ENCODE data around the gene KLHL12.

KLHL12 gene

GRCh38 chr1:202926581-202927491 lies at the start of gene KLHL12:
Gene KLHL12 (minus strand): TSS chr1:202927234. CDS start chr1:202925162, 2,072 bp downstream.
- H3K9me3 Mint-ChIP-seq = no peaks in the 10 kb centered on the region
- H3K4me1 Mint-ChIP-seq = peaks cover 28% of the 10 kb centered on the region
- peaks cover 7% of the 10 kb centered on the region for H3K27me3 Mint-ChIP-seq
- DNase-seq = peak; percentile 96
- H3K36me3 Mint-ChIP-seq = peaks cover 9% of the 10 kb centered on the region
- H3K27ac Mint-ChIP-seq = peak within 1 kb of the TSS; percentile 96
- CTCF ChIA-PET = interaction anchor here (0.6 to 1.0 kb wide), 4 partner anchors 12 to 353 kb away, joined by 3 to 8 read pairs (median 3); no protein-coding TSS in a partner anchor
- peak within 1 kb of the TSS; percentile 90 for H3K4me3 Mint-ChIP-seq

- CTCF ChIA-PET = no interaction called here
- Mint-ChIP-seq H3K36me3 (no peaks in the 10 kb centered on the region), H3K27me3 (peaks cover 46% of the 10 kb centered on the region), H3K4me3 (no peak overlapping the region), H3K9me3 (no peaks in the 10 kb centered on the region), H3K4me1 (no peaks in the 10 kb centered on the region), H3K27ac (no peak overlapping the region)
- no peak for DNase-seq
Measured at GRCh38 chr1:202976633-202977032, 49.6 kb upstream of the KLHL12 start.

GRCh38 chr1:202974856-202975255 lies 47.8 kb upstream of the KLHL12 start:
- H3K9me3 Mint-ChIP-seq = no peaks in the 10 kb centered on the region
- CTCF ChIA-PET = no interaction called here
- no peak overlapping the region for H3K4me3 Mint-ChIP-seq
- H3K4me1 Mint-ChIP-seq = no peaks in the 10 kb centered on the region
- no peaks in the 10 kb centered on the region for H3K36me3 Mint-ChIP-seq
- H3K27ac Mint-ChIP-seq = no peak overlapping the region
- DNase-seq = no peak
- peaks cover 46% of the 10 kb centered on the region for H3K27me3 Mint-ChIP-seq

GRCh38 chr1:202972046-202972445 lies 45.0 kb upstream of the KLHL12 start:
- no peak for DNase-seq
- H3K4me1 Mint-ChIP-seq = peaks cover 18% of the 10 kb centered on the region
- H3K4me3 Mint-ChIP-seq = no peak overlapping the region
- no peaks in the 10 kb centered on the region for H3K36me3 Mint-ChIP-seq
- CTCF ChIA-PET = interaction anchor here (0.6 to 1.7 kb wide), 2 partner anchors 23 to 178 kb away, joined by 3 to 4 read pairs; no protein-coding TSS in a partner anchor
- H3K9me3 Mint-ChIP-seq = no peaks in the 10 kb centered on the region
- no peak overlapping the region for H3K27ac Mint-ChIP-seq
- peaks cover 27% of the 10 kb centered on the region for H3K27me3 Mint-ChIP-seq

GRCh38 chr1:202968895-202969295 lies 41.9 kb upstream of the KLHL12 start:
- H3K27me3 Mint-ChIP-seq = peaks cover 7% of the 10 kb centered on the region
- DNase-seq = peak; percentile 52
- H3K9me3 Mint-ChIP-seq = no peaks in the 10 kb centered on the region
- peak overlapping the region; percentile 95 for H3K27ac Mint-ChIP-seq
- H3K4me1 Mint-ChIP-seq = peaks cover 37% of the 10 kb centered on the region
- no peak overlapping the region for H3K4me3 Mint-ChIP-seq
- H3K36me3 Mint-ChIP-seq = peaks cover 6% of the 10 kb centered on the region
- CTCF ChIA-PET = interaction anchor here (0.8 to 1.8 kb wide), 6 partner anchors 9 to 218 kb away, joined by 3 to 10 read pairs (median 4); no protein-coding TSS in a partner anchor

- Mint-ChIP-seq H3K4me1 (peaks cover 37% of the 10 kb centered on the region), H3K4me3 (peak overlapping the region; percentile 84), H3K27me3 (peaks cover 7% of the 10 kb centered on the region), H3K36me3 (peaks cover 8% of the 10 kb centered on the region), H3K27ac (peak overlapping the region; percentile 95), H3K9me3 (no peaks in the 10 kb centered on the region)
- DNase-seq = no peak
- CTCF ChIA-PET = interaction anchor here (0.6 to 1.8 kb wide), 15 partner anchors 8 to 344 kb away, joined by 3 to 10 read pairs (median 3); no protein-coding TSS in a partner anchor
Measured at GRCh38 chr1:202968351-202968750, 41.3 kb upstream of the KLHL12 start.

DNA sequence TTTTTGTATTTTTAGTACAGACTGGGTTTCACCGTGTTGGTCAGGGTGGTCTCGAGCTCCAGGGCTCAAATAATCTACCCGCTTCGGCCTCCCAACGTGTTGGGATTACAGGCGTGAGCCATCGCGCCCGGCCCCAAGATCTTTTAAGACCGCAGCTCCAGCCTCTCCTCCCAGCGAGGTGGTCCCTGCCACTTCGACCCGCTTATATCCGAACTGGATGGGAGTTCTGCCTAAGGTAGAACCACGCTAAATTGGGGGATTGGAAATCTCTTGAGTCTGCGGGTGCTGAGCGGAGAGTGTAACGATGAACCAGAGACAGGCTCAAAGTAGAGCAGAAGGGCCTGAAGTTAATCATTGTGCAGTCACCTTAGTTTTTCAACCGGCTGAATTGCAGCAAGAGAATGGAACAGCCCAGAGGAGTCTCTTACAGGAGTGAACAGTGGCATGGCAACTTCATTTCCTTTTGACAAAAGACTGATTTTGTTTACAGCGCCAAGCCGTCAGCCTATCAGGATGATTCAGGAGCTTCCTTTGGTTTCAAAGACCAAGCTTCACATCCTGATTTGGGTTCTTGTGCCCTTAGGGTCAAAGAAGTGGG lies 40.7 kb upstream of the KLHL12 start:
- Mint-ChIP-seq H3K4me3 (peak overlapping the region; percentile 84), H3K9me3 (no peaks in the 10 kb centered on the region), H3K4me1 (peaks cover 37% of the 10 kb centered on the region), H3K36me3 (peaks cover 10% of the 10 kb centered on the region), H3K27me3 (peaks cover 2% of the 10 kb centered on the region), H3K27ac (peak overlapping the region; percentile 95)
- CTCF ChIA-PET = interaction anchor here (0.6 to 1.8 kb wide), 16 partner anchors 8 to 345 kb away, joined by 3 to 10 read pairs (median 3); no protein-coding TSS in a partner anchor
- DNase-seq = peak; percentile 56

DNA sequence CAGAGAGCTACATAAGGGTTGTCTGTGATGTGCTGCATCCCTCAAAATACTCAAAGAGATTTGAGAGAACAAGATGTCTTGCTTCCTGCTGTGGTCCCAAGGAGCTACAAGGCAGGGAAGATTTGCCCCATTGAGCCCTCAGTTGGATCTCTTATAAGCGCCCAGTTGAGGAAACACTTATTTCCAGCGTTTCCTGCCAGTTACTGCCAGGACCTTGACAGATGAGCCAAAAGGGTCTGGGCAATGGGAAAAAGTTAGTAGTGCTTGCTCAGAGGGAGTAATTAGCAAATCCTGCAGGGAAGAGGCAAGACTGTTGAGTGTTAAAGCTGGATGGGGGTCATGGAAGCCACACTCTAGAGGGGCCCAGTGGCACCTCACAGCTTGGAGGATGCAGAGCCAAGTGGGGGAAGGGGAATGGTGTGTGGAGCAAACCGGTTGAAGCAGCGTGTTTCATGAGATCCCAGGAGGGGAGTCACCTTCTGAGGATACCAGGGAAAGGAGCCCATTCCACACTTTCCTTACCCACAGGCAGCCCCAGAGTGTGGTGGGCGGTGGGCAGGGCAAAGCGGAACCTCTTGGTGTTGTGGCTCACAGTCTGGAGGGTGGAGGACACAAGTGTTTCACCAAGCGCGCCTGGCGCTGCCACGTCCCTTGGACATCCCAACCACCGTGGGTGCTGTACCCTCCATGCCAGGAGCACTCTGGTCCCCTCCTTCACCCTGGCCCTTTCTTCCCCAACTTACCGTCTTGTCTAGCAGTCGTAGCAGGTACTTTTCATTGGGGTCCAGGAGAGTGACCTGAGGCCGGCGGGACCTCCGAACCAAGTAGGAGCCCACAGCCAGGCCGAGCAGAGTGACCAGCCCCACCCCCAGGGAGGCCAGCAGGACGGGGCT lies 39.2 kb upstream of the KLHL12 start:
- no peak for DNase-seq
- peak overlapping the region; percentile 79 for H3K27ac Mint-ChIP-seq
- no peaks in the 10 kb centered on the region for H3K27me3 Mint-ChIP-seq
- H3K9me3 Mint-ChIP-seq = no peaks in the 10 kb centered on the region
- H3K36me3 Mint-ChIP-seq = peaks cover 11% of the 10 kb centered on the region
- CTCF ChIA-PET = no interaction called here
- H3K4me1 Mint-ChIP-seq = peaks cover 37% of the 10 kb centered on the region
- H3K4me3 Mint-ChIP-seq = peak overlapping the region; percentile 71

- H3K4me1 Mint-ChIP-seq = peaks cover 37% of the 10 kb centered on the region
- DNase-seq = no peak
- CTCF ChIA-PET = no interaction called here
Measured at GRCh38 chr1:202965422-202965821, 38.4 kb upstream of the KLHL12 start.

DNA sequence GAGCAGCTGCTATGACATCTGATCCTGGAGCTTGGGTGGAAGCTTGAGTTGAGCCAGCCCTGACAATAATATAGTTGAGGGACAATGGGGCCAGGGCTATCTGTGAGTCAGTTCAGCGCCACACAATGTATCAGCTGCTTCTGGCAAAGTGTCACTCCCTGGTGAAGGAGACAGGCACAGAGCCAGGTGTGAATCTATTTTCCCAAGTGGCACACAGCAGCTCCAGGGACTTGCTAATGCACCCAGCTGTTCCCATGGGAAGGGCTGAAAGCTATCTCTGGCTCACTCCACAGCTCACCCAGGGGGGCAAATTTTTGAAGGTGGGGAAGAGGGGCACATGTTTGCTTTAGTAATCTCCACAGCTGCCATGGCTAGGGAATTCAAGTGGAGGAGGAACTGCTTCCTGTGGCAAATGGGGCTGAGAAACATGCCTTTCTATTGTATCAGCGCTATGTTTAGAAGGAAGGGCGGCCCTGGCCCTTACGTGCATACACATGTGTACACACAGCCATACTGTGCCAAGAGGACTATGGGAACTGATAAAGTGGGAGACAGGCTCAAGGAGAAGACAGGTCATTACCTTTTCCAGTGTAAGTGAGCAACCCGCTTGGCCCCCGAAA lies 37.9 kb upstream of the KLHL12 start:
- Mint-ChIP-seq H3K9me3 (no peaks in the 10 kb centered on the region), H3K4me1 (peaks cover 37% of the 10 kb centered on the region), H3K36me3 (peaks cover 11% of the 10 kb centered on the region), H3K27me3 (no peaks in the 10 kb centered on the region), H3K4me3 (no peak overlapping the region), H3K27ac (no peak overlapping the region)
- DNase-seq = no peak
- CTCF ChIA-PET = interaction anchor here (0.7 to 1.5 kb wide), 3 partner anchors 10 to 511 kb away, joined by 3 to 6 read pairs (median 4); no protein-coding TSS in a partner anchor

More at GRCh38 chr1:202965422-202965821, 38.4 kb upstream of the KLHL12 start:
- peaks cover 11% of the 10 kb centered on the region for H3K36me3 Mint-ChIP-seq
- H3K4me3 Mint-ChIP-seq = peak overlapping the region; percentile 71
- no peaks in the 10 kb centered on the region for H3K9me3 Mint-ChIP-seq
- peak overlapping the region; percentile 70 for H3K27ac Mint-ChIP-seq
- no peaks in the 10 kb centered on the region for H3K27me3 Mint-ChIP-seq

DNA sequence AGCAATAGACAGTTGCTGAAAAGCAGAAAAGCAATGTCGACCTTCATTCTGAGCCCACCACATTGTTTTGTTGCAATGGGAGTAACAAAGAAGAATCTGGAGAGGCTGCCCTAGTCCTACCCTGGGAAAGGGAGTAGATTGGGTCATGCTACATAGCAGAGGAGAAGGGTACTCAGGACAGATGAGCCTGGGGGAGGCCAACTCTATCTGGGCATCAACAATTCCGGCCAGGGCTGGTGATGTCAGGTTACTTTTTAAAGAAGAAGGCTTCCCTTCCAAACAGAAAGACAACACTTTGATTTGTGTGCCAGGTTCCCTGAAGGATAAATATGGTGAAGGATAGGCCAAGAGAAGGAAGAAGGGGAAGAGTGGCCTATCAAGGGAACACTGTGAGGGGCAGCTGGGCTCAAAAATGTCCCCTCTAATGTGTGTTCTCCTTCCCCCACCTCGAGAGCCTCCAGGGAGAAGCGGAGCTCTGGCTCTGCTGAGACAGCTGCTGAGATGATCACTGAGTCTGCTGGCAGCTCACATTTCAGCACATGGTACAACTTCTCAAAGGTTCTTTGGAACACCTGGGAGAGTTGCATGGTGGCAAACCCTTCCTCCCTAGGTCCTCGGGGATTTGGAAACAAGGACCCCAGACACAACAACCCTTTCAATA lies 34.3 kb upstream of the KLHL12 start:
- CTCF ChIA-PET = no interaction called here
- peaks cover 11% of the 10 kb centered on the region for H3K36me3 Mint-ChIP-seq
- no peak for DNase-seq
- no peak overlapping the region for H3K27ac Mint-ChIP-seq
- H3K4me3 Mint-ChIP-seq = no peak overlapping the region
- no peaks in the 10 kb centered on the region for H3K9me3 Mint-ChIP-seq
- H3K4me1 Mint-ChIP-seq = peaks cover 37% of the 10 kb centered on the region
- H3K27me3 Mint-ChIP-seq = no peaks in the 10 kb centered on the region

DNA sequence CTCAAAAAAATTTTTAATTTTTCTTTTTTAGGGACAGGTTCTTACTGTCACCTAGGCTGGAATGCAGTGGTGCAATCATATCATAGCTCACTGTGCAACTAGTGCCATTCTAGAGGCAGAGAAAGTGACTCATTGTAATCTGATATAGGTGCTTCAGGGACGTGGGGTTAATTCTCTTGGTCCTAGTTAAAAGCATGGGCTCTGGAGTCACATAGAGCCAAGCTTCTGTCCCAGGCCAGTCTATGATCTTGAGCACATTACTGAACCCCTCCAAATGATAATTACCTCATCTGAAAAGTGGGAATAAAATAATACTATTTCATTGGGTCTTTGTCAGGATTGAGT lies 32.2 kb upstream of the KLHL12 start:
- Mint-ChIP-seq H3K9me3 (no peaks in the 10 kb centered on the region), H3K4me1 (peaks cover 41% of the 10 kb centered on the region), H3K27me3 (no peaks in the 10 kb centered on the region), H3K36me3 (peaks cover 9% of the 10 kb centered on the region), H3K4me3 (peak overlapping the region; percentile 86), H3K27ac (no peak overlapping the region)
- no peak for DNase-seq
- CTCF ChIA-PET = no interaction called here
